ENCODE data around the gene VIM.

The VIM gene

DNA sequence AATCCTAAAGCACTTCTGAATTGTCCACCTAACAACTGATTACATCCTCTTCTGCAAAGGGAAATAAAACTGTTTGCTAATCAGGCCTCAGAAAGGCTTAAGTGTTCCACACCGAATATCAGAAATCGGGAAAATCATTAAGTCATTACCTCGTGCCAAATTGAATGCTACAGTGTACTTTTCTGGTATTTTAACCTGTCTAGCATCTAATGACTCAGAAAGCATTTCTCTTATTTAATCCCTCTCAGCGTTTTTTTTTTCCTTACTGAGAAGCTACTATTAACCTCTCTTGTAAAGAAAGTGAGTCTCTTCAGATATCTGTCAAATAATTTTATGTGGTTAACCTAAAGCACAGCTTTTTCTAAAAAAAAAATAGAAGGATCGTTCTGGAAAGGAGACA, 28.6 kb downstream of the VIM start:
- Histone ChIP-seq H3K4me3 (ENCODE audit: low read depth, low read length) (no peak overlapping the region), H3K36me3 (ENCODE audit: control insufficient read depth in 2 of 2, insufficient read depth in 1 of 2, low read length in 2 of 2) (no peaks in the 10 kb centered on the region), H3K27ac (ENCODE audit: extremely low read depth, low read depth, low read length) (no peak overlapping the region), H3K9me3 (ENCODE audit: control insufficient read depth, insufficient read depth, low read depth, low read length) (no peaks in the 10 kb centered on the region), H3K4me1 (ENCODE audit: control insufficient read depth, insufficient read depth, low read length) (no peaks in the 10 kb centered on the region)
- TF ChIP-seq, protein P1, sequence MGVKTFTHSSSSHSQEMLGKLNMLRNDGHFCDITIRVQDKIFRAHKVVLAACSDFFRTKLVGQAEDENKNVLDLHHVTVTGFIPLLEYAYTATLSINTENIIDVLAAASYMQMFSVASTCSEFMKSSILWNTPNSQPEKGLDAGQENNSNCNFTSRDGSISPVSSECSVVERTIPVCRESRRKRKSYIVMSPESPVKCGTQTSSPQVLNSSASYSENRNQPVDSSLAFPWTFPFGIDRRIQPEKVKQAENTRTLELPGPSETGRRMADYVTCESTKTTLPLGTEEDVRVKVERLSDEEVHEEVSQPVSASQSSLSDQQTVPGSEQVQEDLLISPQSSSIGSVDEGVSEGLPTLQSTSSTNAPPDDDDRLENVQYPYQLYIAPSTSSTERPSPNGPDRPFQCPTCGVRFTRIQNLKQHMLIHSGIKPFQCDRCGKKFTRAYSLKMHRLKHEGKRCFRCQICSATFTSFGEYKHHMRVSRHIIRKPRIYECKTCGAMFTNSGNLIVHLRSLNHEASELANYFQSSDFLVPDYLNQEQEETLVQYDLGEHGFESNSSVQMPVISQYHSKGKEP (tag by site-specific recombination; IDR thresholded peaks at IDR 0.05): no peak
- TF ChIP-seq ZNF184 (tag by site-specific recombination; IDR thresholded peaks at IDR 0.05) (no peak), ZNF670 (tag by site-specific recombination; IDR thresholded peaks at IDR 0.05; ENCODE audit: low read depth) (no peak), ZNF202 (tag by site-specific recombination; IDR thresholded peaks at IDR 0.05; ENCODE audit: borderline replicate concordance) (no peak), ZNF416 (tag by site-specific recombination; IDR thresholded peaks at IDR 0.05) (no peak), ZIC2 (tag by site-specific recombination; IDR thresholded peaks at IDR 0.05) (no peak), MYNN (tag by site-specific recombination; IDR thresholded peaks at IDR 0.05; ENCODE audit: borderline replicate concordance) (no peak), GLI2 (tag by site-specific recombination; IDR thresholded peaks at IDR 0.05; ENCODE audit: borderline replicate concordance, low read depth) (no peak), ZBTB8A (tag by site-specific recombination; IDR thresholded peaks at IDR 0.05) (no peak), ZNF19 (tag by site-specific recombination; IDR thresholded peaks at IDR 0.05; ENCODE audit: low read depth) (no peak)
- TF ChIP-seq, protein P2, sequence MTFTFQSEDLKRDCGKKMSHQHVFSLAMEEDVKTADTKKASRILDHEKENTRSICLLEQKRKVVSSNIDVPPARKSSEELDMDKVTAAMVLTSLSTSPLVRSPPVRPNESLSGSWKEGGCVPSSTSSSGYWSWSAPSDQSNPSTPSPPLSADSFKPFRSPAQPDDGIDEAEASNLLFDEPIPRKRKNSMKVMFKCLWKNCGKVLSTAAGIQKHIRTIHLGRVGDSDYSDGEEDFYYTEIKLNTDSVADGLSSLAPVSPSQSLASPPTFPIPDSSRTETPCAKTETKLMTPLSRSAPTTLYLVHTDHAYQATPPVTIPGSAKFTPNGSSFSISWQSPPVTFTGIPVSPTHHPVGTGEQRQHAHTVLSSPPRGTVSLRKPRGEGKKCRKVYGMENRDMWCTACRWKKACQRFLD (tag by site-specific recombination; IDR thresholded peaks at IDR 0.05): no peak
- TF ChIP-seq, protein P3, sequence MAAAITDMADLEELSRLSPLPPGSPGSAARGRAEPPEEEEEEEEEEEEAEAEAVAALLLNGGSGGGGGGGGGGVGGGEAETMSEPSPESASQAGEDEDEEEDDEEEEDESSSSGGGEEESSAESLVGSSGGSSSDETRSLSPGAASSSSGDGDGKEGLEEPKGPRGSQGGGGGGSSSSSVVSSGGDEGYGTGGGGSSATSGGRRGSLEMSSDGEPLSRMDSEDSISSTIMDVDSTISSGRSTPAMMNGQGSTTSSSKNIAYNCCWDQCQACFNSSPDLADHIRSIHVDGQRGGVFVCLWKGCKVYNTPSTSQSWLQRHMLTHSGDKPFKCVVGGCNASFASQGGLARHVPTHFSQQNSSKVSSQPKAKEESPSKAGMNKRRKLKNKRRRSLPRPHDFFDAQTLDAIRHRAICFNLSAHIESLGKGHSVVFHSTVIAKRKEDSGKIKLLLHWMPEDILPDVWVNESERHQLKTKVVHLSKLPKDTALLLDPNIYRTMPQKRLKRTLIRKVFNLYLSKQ (tag by site-specific recombination; IDR thresholded peaks at IDR 0.05; ENCODE audit: borderline replicate concordance): no peak
- TF ChIP-seq, protein P4, sequence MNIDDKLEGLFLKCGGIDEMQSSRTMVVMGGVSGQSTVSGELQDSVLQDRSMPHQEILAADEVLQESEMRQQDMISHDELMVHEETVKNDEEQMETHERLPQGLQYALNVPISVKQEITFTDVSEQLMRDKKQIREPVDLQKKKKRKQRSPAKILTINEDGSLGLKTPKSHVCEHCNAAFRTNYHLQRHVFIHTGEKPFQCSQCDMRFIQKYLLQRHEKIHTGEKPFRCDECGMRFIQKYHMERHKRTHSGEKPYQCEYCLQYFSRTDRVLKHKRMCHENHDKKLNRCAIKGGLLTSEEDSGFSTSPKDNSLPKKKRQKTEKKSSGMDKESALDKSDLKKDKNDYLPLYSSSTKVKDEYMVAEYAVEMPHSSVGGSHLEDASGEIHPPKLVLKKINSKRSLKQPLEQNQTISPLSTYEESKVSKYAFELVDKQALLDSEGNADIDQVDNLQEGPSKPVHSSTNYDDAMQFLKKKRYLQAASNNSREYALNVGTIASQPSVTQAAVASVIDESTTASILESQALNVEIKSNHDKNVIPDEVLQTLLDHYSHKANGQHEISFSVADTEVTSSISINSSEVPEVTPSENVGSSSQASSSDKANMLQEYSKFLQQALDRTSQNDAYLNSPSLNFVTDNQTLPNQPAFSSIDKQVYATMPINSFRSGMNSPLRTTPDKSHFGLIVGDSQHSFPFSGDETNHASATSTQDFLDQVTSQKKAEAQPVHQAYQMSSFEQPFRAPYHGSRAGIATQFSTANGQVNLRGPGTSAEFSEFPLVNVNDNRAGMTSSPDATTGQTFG (tag by site-specific recombination; IDR thresholded peaks at IDR 0.05; ENCODE audit: borderline replicate concordance): no peak
- TF ChIP-seq, protein P5, sequence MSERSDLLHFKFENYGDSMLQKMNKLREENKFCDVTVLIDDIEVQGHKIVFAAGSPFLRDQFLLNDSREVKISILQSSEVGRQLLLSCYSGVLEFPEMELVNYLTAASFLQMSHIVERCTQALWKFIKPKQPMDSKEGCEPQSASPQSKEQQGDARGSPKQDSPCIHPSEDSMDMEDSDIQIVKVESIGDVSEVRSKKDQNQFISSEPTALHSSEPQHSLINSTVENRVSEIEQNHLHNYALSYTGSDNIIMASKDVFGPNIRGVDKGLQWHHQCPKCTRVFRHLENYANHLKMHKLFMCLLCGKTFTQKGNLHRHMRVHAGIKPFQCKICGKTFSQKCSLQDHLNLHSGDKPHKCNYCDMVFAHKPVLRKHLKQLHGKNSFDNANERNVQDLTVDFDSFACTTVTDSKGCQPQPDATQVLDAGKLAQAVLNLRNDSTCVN (tag by site-specific recombination; optimal IDR thresholded peaks at IDR 0.05): no peak
- TF ChIP-seq, protein P6, sequence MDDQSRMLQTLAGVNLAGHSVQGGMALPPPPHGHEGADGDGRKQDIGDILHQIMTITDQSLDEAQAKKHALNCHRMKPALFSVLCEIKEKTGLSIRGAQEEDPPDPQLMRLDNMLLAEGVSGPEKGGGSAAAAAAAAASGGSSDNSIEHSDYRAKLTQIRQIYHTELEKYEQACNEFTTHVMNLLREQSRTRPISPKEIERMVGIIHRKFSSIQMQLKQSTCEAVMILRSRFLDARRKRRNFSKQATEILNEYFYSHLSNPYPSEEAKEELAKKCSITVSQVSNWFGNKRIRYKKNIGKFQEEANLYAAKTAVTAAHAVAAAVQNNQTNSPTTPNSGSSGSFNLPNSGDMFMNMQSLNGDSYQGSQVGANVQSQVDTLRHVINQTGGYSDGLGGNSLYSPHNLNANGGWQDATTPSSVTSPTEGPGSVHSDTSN (CRISPR knock-in tag; IDR thresholded peaks at IDR 0.05): no peak
- TF ChIP-seq, protein P7, sequence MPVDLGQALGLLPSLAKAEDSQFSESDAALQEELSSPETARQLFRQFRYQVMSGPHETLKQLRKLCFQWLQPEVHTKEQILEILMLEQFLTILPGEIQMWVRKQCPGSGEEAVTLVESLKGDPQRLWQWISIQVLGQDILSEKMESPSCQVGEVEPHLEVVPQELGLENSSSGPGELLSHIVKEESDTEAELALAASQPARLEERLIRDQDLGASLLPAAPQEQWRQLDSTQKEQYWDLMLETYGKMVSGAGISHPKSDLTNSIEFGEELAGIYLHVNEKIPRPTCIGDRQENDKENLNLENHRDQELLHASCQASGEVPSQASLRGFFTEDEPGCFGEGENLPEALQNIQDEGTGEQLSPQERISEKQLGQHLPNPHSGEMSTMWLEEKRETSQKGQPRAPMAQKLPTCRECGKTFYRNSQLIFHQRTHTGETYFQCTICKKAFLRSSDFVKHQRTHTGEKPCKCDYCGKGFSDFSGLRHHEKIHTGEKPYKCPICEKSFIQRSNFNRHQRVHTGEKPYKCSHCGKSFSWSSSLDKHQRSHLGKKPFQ (tag by site-specific recombination; IDR thresholded peaks at IDR 0.05): no peak
- TF ChIP-seq, protein P8, sequence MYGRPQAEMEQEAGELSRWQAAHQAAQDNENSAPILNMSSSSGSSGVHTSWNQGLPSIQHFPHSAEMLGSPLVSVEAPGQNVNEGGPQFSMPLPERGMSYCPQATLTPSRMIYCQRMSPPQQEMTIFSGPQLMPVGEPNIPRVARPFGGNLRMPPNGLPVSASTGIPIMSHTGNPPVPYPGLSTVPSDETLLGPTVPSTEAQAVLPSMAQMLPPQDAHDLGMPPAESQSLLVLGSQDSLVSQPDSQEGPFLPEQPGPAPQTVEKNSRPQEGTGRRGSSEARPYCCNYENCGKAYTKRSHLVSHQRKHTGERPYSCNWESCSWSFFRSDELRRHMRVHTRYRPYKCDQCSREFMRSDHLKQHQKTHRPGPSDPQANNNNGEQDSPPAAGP (tag by site-specific recombination; IDR thresholded peaks at IDR 0.05): no peak
- TF ChIP-seq, protein P9, sequence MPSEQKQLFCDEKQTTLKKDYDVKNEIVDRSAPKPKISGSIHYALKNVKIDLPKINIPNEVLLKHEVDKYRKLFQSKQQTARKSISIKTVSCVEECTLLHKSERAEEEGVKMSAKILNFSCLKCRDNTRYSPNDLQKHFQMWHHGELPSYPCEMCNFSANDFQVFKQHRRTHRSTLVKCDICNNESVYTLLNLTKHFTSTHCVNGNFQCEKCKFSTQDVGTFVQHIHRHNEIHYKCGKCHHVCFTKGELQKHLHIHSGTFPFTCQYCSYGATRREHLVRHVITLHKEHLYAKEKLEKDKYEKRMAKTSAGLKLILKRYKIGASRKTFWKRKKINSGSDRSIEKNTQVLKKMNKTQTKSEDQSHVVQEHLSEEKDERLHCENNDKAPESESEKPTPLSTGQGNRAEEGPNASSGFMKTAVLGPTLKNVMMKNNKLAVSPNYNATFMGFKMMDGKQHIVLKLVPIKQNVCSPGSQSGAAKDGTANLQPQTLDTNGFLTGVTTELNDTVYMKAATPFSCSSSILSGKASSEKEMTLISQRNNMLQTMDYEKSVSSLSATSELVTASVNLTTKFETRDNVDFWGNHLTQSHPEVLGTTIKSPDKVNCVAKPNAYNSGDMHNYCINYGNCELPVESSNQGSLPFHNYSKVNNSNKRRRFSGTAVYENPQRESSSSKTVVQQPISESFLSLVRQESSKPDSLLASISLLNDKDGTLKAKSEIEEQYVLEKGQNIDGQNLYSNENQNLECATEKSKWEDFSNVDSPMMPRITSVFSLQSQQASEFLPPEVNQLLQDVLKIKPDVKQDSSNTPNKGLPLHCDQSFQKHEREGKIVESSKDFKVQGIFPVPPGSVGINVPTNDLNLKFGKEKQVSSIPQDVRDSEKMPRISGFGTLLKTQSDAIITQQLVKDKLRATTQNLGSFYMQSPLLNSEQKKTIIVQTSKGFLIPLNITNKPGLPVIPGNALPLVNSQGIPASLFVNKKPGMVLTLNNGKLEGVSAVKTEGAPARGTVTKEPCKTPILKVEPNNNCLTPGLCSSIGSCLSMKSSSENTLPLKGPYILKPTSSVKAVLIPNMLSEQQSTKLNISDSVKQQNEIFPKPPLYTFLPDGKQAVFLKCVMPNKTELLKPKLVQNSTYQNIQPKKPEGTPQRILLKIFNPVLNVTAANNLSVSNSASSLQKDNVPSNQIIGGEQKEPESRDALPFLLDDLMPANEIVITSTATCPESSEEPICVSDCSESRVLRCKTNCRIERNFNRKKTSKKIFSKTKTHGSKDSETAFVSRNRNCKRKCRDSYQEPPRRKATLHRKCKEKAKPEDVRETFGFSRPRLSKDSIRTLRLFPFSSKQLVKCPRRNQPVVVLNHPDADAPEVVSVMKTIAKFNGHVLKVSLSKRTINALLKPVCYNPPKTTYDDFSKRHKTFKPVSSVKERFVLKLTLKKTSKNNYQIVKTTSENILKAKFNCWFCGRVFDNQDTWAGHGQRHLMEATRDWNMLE (tag by site-specific recombination; conservative IDR thresholded peaks at IDR 0.05; ENCODE audit: low read depth): no peak
- ChIA-PET CTCF (interaction anchor here (0.6 to 2.5 kb wide), 27 partner anchors 9 to 439 kb away, joined by 3 to 18 read pairs (median 3); partner anchors contain the start of genes RSU1 and TRDMT1), POLR2A (interaction anchor here (0.6 to 1.5 kb wide), 2 partner anchors 14 to 27 kb away, joined by 4 to 13 read pairs; no protein-coding TSS in a partner anchor)

Measured in HEK293 (cell line).